Panc1 (cell line): ENCODE data around the gene GBX1. TPM values are rescaled to one million over a fixed set of nuclear protein-coding genes. Genes with fewer than 3 reads are reported as not detected.

Experiments
- ATAC-seq: fragments of 200-7000 bp; cut with Tn5 transposase; 2 replicates; pipeline ENCODE4 v1.9.1; 2020; ENCODE audit warnings: mild to moderate bottlenecking, moderate library complexity
- BruUV-seq: library from RNA; stranded (reverse); fragments of 400-500 nt; replicated peaks from 2 replicates; lab custom pipeline; 2021; lab: Mats Ljungman, UMichigan
- CTCF ChIA-PET: fragments of 300-600 bp; sonication (Branson Sonifier 250); formaldehyde crosslinking; loops from one replicate; lab custom pipeline; 2022; ENCODE audit warnings: antibody characterized with exemption; lab: Charles Lee
- POLR2A ChIA-PET: fragments of 300-600 bp; sonication (Branson Sonifier 250); formaldehyde crosslinking; loops from one replicate; lab custom pipeline; 2022; ENCODE audit warnings: antibody characterized with exemption; lab: Charles Lee
- DNase-seq: peaks from one replicate; pipeline ENCODE4 v3.0.0-alpha.2; 2010; ENCODE audit warnings: low read depth, low spot score
- H3K27ac ChIP-seq: 2 replicates; pipeline ENCODE4 v1.5.1; 2011; ENCODE audit warnings: mild to moderate bottlenecking, low read length, inconsistent platforms
- H3K27me3 ChIP-seq: fragments of 200-500 bp; sonication (Bioruptor generic); 2 replicates; pipeline ENCODE4 v1.6.0; 2014; ENCODE audit warnings: low read length, inconsistent platforms; ENCODE audit not compliant: control insufficient read depth, insufficient read depth
- H3K36me3 ChIP-seq: fragments of 200-500 bp; sonication (Bioruptor generic); 2 replicates; pipeline ENCODE4 v1.5.1; 2014; ENCODE audit warnings: inconsistent platforms, mild to moderate bottlenecking, low read length, moderate library complexity; ENCODE audit not compliant: control insufficient read depth, insufficient read depth
- H3K4me1 ChIP-seq: 2 replicates; pipeline ENCODE4 v1.5.1; 2011; ENCODE audit warnings: inconsistent platforms, mild to moderate bottlenecking, low read length, moderate library complexity; ENCODE audit not compliant: control insufficient read depth, insufficient read depth
- H3K4me3 ChIP-seq, 2 experiments: 2 replicates each; pipeline ENCODE4 v1.5.1; 2011 to 2012; ENCODE audit warnings: low read depth in 2 of 2, low read length in 2 of 2, mild to moderate bottlenecking in 2 of 2, inconsistent platforms in 1 of 2, moderate library complexity in 1 of 2
- H3K9me3 ChIP-seq: fragments of 200-500 bp; sonication (Bioruptor generic); 2 replicates; pipeline ENCODE4 v1.5.1; 2014; ENCODE audit warnings: low read depth, mild to moderate bottlenecking, inconsistent platforms, low read length, moderate library complexity; ENCODE audit not compliant: control insufficient read depth, insufficient read depth
- CTCF ChIP-seq: fragments of 450-650 bp; IDR thresholded peaks from 2 replicates; pipeline ENCODE4 v1.5.1; 2017; ENCODE audit warnings: mild to moderate bottlenecking
- POLR2AphosphoS5 ChIP-seq: IDR thresholded peaks from 2 replicates; pipeline ENCODE4 v1.6.1; 2012; ENCODE audit warnings: mild to moderate bottlenecking, low read depth, low read length, moderate library complexity
- SIN3A ChIP-seq: IDR thresholded peaks from 2 replicates; pipeline ENCODE4 v1.6.1; 2012; ENCODE audit warnings: low read depth, mild to moderate bottlenecking, low read length, moderate library complexity, borderline replicate concordance; ENCODE audit not compliant: insufficient read depth
- TCF7L2 ChIP-seq: IDR thresholded peaks from 2 replicates; pipeline ENCODE4 v1.6.1; 2011; ENCODE audit warnings: mild to moderate bottlenecking, low read depth, low read length, inconsistent platforms
- in situ Hi-C: cut with HindIII; loops from 2 replicates; pipeline ENCODE4 v1.10.0; 2016; ENCODE audit warnings: low sequenced_read_pairs, low pct_unique_long_range_greater_than_20kb
- intact Hi-C: fragments of 100-400 bp; cut with micrococcal nuclease; formaldehyde crosslinking; loops from one replicate; pipeline ENCODE4 v1.10.0; 2022; ENCODE audit not compliant: unreplicated experiment
- total RNA-seq: library from RNA; stranded (reverse); gene quantifications from one replicate; pipeline ENCODE4 v1.2.1, GENCODE V29; 2021; ENCODE audit not compliant: unreplicated experiment
- TF ChIP-seq, protein P1 (sequence below), 2 experiments: IDR thresholded peaks; 2 replicates each; pipeline ENCODE4 v1.6.1; 2011 to 2012; ENCODE audit warnings: low read depth in 2 of 2, control low read depth in 1 of 2, low read length in 1 of 2, mild to moderate bottlenecking in 1 of 2, moderate library complexity in 1 of 2; ENCODE audit not compliant: insufficient read depth in 1 of 2

The GBX1 gene
- total RNA-seq, 1 experiment from 2014 or later: not detected

- no peak for ATAC-seq
- Histone ChIP-seq H3K36me3 (no peaks in the 10 kb centered on the region), H3K4me3 (no peak overlapping the region), H3K27ac (no peak overlapping the region), H3K27me3 (peaks cover 18% of the 10 kb centered on the region; the same call in 1 of the 2 replicates), H3K9me3 (no peaks in the 10 kb centered on the region), H3K4me1 (no peaks in the 10 kb centered on the region)
- ChIA-PET CTCF (interaction anchor here (1.2 kb wide), 1 partner anchor 25 kb away, joined by 4 read pairs; no protein-coding TSS in a partner anchor), POLR2A (no interaction called here)
- no TSS peak for BruUV-seq
- no peak for TF ChIP-seq CTCF
- no peak for TF ChIP-seq POLR2AphosphoS5
- TF ChIP-seq TCF7L2: no peak
- TF ChIP-seq SIN3A: no peak
- TF ChIP-seq, protein P1, sequence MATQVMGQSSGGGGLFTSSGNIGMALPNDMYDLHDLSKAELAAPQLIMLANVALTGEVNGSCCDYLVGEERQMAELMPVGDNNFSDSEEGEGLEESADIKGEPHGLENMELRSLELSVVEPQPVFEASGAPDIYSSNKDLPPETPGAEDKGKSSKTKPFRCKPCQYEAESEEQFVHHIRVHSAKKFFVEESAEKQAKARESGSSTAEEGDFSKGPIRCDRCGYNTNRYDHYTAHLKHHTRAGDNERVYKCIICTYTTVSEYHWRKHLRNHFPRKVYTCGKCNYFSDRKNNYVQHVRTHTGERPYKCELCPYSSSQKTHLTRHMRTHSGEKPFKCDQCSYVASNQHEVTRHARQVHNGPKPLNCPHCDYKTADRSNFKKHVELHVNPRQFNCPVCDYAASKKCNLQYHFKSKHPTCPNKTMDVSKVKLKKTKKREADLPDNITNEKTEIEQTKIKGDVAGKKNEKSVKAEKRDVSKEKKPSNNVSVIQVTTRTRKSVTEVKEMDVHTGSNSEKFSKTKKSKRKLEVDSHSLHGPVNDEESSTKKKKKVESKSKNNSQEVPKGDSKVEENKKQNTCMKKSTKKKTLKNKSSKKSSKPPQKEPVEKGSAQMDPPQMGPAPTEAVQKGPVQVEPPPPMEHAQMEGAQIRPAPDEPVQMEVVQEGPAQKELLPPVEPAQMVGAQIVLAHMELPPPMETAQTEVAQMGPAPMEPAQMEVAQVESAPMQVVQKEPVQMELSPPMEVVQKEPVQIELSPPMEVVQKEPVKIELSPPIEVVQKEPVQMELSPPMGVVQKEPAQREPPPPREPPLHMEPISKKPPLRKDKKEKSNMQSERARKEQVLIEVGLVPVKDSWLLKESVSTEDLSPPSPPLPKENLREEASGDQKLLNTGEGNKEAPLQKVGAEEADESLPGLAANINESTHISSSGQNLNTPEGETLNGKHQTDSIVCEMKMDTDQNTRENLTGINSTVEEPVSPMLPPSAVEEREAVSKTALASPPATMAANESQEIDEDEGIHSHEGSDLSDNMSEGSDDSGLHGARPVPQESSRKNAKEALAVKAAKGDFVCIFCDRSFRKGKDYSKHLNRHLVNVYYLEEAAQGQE (IDR thresholded peaks at IDR 0.05; ENCODE audit: insufficient read depth in 1 of 2, low read depth in 2 of 2, low read length in 1 of 2): no peak
- no peak for DNase-seq
- in situ Hi-C loops (no loop called here), intact Hi-C loops (no loop called here)
These were observed 18.9 kb downstream of the GBX1 start for GRCh38 chr7:151148319-151149259.

GRCh38 chr7:151146761-151147160 is 20.7 kb downstream of the GBX1 start:
- no TSS peak for BruUV-seq
- Histone ChIP-seq H3K4me1 (no peaks in the 10 kb centered on the region), H3K36me3 (no peaks in the 10 kb centered on the region), H3K27ac (no peak overlapping the region), H3K4me3 (no peak overlapping the region), H3K27me3 (peaks cover 4% of the 10 kb centered on the region; the same call in 1 of the 2 replicates), H3K9me3 (no peaks in the 10 kb centered on the region)
- ChIA-PET POLR2A (interaction anchor here (0.6 kb wide), 1 partner anchor 18 kb away, joined by 3 read pairs; no protein-coding TSS in a partner anchor), CTCF (interaction anchor here (0.6 kb wide), 1 partner anchor 24 kb away, joined by 7 read pairs; no protein-coding TSS in a partner anchor)
- in situ Hi-C loops (no loop called here), intact Hi-C loops (no loop called here)
- TF ChIP-seq SIN3A: no peak
- no peak for TF ChIP-seq CTCF
- TF ChIP-seq, protein P1 (IDR thresholded peaks at IDR 0.05; ENCODE audit: insufficient read depth in 1 of 2, low read depth in 2 of 2, low read length in 1 of 2): no peak
- TF ChIP-seq TCF7L2: no peak
- TF ChIP-seq POLR2AphosphoS5: no peak
- no peak for DNase-seq
- no peak for ATAC-seq
